ENCODE measurements around the gene MSI1. TPM values are rescaled to one million over a fixed set of nuclear protein-coding genes. Genes with fewer than 3 reads are reported as not detected.
"Not testable (repeated sequence)": the region's sequence is repeated elsewhere in the genome, so short reads cannot be mapped to it uniquely, and the experiment has no call there.

The MSI1 gene
- total RNA-seq, 1 donor from 2014 or later = 0.11 TPM

DNA sequence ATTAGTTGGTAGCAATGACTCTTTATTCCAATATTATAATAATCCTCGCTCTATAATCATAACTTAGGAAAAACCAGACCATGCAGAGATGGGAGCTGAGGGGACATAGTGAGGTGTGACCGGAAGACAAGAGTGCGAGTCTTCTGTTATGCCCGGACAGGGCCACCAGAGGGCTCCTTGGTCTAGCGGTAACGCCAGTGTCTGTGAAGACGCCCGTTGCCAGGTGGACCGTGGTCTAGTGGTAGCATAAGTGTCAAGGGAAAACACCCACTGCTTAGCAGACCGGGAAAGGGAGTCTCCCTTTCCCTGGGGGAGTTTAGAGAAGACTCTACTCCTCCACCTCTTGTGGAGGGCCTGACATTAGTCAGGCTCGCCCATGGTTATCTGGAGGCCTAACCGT is 33.5 kb downstream of the MSI1 start:
- not testable (repeated sequence) for H3K27ac ChIP-seq, H3K27me3 ChIP-seq, H3K9me3 ChIP-seq, H3K36me3 ChIP-seq, H3K4me1 ChIP-seq, H3K4me3 ChIP-seq
- TF ChIP-seq, protein P1, sequence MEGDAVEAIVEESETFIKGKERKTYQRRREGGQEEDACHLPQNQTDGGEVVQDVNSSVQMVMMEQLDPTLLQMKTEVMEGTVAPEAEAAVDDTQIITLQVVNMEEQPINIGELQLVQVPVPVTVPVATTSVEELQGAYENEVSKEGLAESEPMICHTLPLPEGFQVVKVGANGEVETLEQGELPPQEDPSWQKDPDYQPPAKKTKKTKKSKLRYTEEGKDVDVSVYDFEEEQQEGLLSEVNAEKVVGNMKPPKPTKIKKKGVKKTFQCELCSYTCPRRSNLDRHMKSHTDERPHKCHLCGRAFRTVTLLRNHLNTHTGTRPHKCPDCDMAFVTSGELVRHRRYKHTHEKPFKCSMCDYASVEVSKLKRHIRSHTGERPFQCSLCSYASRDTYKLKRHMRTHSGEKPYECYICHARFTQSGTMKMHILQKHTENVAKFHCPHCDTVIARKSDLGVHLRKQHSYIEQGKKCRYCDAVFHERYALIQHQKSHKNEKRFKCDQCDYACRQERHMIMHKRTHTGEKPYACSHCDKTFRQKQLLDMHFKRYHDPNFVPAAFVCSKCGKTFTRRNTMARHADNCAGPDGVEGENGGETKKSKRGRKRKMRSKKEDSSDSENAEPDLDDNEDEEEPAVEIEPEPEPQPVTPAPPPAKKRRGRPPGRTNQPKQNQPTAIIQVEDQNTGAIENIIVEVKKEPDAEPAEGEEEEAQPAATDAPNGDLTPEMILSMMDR (IDR thresholded peaks at IDR 0.05) = peak; percentile 14 to 65 (median 61)
- intact Hi-C loops (cut with DNase I) = loop anchor here (2.0 kb wide), 1 partner anchor 95 kb away; no protein-coding TSS in a partner anchor
- DNase-seq (ENCODE audit: low spot score in 2 of 2) = peak in 1 of 2 donors; percentile 71

DNA sequence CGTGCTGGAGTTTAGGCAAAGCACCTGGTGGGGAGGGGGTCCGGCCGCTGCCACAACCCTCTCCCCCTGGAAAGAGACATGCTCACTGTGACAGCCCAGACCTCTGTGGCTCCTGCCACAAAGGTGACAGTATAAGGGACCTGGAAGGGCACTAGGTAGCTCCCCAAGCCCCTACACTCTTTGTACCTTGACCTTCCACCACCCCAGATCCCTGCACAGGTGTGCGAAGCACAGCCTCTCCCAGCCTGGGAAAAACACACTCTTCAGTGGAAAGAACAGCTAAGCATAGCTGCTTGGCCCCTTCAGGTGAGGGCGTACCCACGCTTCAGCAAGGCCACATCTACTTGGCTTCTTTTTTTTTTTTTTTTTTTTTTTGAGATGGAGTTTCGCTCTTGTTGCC is 36.4 kb downstream of the MSI1 start:
- no peaks in the 10 kb centered on the region for H3K9me3 ChIP-seq
- intact Hi-C loops (cut with DNase I) = no loop called here
- no peaks in the 10 kb centered on the region for H3K36me3 ChIP-seq
- H3K4me1 ChIP-seq = no peaks in the 10 kb centered on the region
- H3K4me3 ChIP-seq = no peak overlapping the region
- DNase-seq (ENCODE audit: low spot score in 2 of 2) = no peak
- TF ChIP-seq, protein P1 (IDR thresholded peaks at IDR 0.05) = no peak
- H3K27me3 ChIP-seq = no peaks in the 10 kb centered on the region
- H3K27ac ChIP-seq = no peak overlapping the region

DNA sequence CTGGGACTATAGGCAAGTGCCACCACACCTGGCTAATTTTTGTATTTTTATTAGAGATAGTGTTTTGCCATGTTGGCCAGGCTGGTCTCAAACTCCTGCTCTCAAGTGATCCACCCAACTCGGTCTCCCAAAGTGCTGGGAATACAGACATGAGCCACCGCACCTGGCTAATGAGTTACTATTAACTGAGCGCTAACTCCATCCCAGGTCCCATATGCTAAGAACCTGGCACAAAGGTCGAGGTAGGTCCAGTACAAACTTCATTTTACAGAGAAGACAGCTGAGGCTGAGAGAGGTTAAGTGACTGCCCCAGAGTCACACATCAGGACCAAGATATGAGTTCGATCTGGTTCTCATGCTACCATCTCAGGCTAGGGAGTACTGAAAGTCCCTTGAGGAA is 36.9 kb downstream of the MSI1 start:
- no peak overlapping the region for H3K4me3 ChIP-seq
- H3K27me3 ChIP-seq = no peaks in the 10 kb centered on the region
- H3K9me3 ChIP-seq = no peaks in the 10 kb centered on the region
- intact Hi-C loops (cut with DNase I) = no loop called here
- TF ChIP-seq, protein P1 (IDR thresholded peaks at IDR 0.05) = no peak
- no peaks in the 10 kb centered on the region for H3K4me1 ChIP-seq
- no peak overlapping the region for H3K27ac ChIP-seq
- H3K36me3 ChIP-seq = no peaks in the 10 kb centered on the region
- DNase-seq (ENCODE audit: low spot score in 2 of 2) = no peak

DNA sequence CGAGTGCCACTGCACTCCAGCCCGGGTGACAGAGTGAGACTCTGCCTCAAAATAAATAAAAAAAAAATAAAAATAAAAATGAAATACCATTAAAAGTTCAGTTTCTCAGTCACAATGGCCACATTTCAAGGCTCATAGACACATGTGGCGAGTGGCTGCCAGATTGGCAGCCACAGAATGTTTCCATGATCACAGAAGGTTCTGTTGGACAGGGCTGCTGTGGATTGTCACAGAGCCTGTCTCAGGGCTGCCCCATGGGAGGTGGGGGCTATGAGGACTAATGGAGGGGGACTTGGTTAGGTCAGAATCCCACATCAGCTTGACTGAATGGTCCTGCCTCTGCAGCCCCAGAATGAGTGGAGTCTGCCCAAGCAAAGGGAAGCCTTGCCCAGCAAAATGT is 37.6 kb downstream of the MSI1 start:
- Histone ChIP-seq H3K27me3 (no peaks in the 10 kb centered on the region), H3K36me3 (no peaks in the 10 kb centered on the region), H3K4me1 (no peaks in the 10 kb centered on the region), H3K27ac (no peak overlapping the region), H3K4me3 (no peak overlapping the region), H3K9me3 (no peaks in the 10 kb centered on the region)
- intact Hi-C loops (cut with DNase I) = no loop called here
- TF ChIP-seq, protein P1 (IDR thresholded peaks at IDR 0.05) = no peak
- DNase-seq (ENCODE audit: low spot score in 2 of 2) = no peak

DNA sequence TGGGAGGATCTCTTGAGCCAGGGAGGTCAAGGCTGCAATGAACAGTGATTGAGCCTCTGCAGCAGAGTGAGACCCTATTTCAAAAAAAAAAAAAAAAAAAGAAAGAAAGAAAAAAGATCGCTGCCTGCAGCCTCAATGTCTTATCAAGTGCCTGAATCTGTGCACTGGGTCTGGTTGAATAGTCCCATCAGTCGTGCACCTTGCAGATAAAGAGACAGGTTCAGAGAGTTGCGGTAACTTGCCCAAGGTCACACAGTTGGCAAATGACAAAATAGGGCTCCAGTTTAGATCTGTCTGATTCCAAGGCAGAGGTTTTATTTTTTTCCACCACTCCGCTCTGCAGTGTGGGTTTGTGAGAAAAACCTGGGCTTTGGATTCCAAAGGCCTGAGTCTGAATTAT is 40.7 kb downstream of the MSI1 start:
- intact Hi-C loops (cut with DNase I) = loop anchor here (10.0 kb wide), 1 partner anchor 317 kb away; the partner anchor contains the start of gene CABP1

More for the DNA sequence above, 40.7 kb downstream of the MSI1 start:
- Histone ChIP-seq H3K27ac (no peak overlapping the region), H3K9me3 (no peaks in the 10 kb centered on the region), H3K4me3 (no peak overlapping the region), H3K36me3 (no peaks in the 10 kb centered on the region), H3K4me1 (peaks cover 0 to 2% of the 10 kb centered on the region in 2 donors), H3K27me3 (no peaks in the 10 kb centered on the region)
- DNase-seq (ENCODE audit: low spot score in 2 of 2) = no peak
- TF ChIP-seq, protein P1 (IDR thresholded peaks at IDR 0.05) = no peak
